ENCODE results near the gene NMNAT2.

GRCh38 chr1:183435497-183435896 lies 17.3 kb upstream of the NMNAT2 start:
- no peak for TF ChIP-seq POLR2AphosphoS5 (IDR thresholded peaks at IDR 0.05)
- TF ChIP-seq CTCF (IDR thresholded peaks at IDR 0.05): no peak
- TF ChIP-seq POLR2A (IDR thresholded peaks at IDR 0.05): no peak

Data from transverse colon (tissue), 4 donors.